Suppressor macrophage treated with lipopolysaccharide for 4 hours (primary cell): Measurements from ENCODE around the gene NTSR1.
A peak's percentile ranks its signal among the peaks of the same experiment; 100 is the strongest.

Source experiments
- DNase-seq: peaks from one replicate; pipeline ENCODE4 v3.0.0-alpha.2; 2020

NTSR1 gene

GRCh38 chr20:62726716-62727583 is 18.3 kb downstream of the NTSR1 start:
- no peak for DNase-seq

GRCh38 chr20:62727584-62728027 is 19.0 kb downstream of the NTSR1 start:
- no peak for DNase-seq

DNA sequence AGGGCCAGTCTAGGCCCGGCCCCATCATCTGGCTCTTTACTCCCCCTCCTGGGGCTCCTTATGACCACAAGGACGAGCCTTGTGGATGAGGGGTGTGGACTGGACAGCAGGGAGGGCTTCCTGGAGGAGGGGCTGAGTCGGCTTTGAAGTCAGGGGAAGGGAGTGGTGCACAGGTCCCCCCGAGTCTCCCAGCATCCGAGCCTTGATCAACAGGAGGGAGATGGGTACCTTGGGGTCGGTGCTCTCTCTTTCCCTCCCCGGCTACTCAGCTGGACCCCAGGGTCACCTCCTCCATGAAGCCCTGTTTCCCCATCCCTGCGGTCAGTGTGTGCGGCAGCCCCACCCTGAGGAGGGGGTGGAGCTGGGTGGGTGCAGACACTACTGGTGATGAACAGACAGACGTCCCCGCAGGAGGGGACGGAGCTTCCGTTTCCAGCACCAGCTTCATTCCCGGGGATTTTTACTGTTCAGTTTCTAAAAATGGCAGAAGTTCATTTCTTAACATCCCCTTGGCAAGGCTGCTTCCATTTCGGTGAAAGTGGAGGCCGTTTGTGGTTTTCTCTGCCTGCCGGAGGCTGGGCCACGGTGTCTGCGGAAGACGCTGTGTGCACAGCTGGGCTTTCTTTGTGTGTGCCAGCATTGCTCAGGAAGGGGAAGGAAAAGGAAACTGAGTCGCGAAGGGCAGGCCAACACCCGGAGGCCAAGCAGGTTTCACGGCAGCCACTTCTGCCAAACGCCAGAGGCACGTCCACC is 19.6 kb downstream of the NTSR1 start:
- peak; percentile 88 for DNase-seq

DNA sequence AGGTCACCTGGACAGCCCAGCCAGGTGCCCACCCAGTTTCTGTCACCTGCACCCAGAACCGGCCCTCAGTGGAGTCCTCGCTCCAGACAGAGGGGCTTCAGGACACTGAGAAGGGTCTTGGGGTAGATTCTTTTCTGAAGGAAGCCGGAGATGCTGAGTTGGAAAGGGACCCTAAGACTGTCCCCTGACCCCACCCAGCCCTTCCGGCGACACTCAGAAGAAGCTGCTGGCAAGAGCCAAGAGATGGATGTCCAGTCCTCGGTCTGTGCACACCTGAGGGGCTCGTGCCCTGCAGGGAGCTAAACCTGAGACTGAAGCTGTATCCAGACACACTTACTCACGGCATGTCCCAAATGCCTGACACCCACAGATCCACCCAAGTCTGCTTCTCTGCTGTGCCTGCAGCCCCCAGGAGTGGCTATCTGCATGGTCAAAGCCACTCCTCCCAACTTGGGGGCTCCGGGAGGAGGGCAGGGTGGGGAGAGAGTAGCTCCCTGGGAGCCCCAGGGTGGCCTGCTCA is 20.2 kb downstream of the NTSR1 start:
- no peak for DNase-seq

GRCh38 chr20:62730481-62730880 is 21.8 kb downstream of the NTSR1 start:
- no peak for DNase-seq

- peak; percentile 43 for DNase-seq
Observed at GRCh38 chr20:62732031-62732760, 23.6 kb downstream of the NTSR1 start.

DNA sequence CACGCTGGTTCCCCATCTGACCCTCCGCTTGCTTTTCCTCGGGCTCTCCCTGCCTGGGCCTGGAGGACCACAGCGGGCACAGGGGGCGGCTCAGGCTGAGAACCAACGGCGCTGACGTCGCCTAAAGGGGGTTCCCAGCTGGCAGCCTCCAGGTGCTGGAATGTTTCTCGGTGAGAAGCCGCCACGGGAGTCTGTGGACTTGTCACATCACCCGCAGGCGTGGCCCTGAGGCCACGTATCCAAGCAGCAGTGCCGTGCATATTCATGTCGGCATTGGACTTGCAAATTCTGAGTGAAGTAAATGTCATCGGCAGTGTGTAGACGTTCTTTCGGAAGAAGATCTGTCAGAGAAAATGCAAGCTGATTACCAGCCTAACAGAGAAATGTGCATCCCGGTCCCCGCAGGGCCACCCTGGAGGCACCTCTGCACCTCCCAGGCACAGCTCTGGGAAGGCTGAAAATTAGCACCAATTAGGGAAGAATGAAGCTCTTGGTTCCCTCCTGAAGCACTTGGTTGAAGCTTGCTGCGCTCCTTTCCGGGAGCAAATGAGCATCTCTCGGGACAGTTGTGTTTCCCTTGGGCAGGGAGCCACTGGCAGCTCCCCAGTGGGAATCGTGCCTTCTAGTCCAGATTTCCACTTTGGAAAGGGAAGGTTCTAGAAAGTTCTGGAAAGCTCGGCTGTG is 24.3 kb downstream of the NTSR1 start:
- no peak for DNase-seq

DNA sequence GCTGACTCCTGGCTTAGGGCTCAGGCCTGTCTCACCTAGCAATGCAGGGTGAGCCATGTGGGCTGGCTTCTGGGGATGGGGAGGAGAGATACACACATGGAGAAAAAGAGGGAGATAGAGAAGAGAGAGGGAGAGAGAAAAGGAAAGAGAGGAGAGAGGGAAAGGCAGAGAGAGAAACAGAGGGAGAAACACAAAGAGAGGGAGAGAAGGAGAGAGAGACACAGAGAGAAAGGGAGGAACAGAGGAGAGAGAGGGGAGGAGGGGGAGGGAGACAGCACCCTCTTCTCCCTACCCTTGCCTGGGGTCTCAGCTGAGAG is 24.8 kb downstream of the NTSR1 start:
- no peak for DNase-seq

DNA sequence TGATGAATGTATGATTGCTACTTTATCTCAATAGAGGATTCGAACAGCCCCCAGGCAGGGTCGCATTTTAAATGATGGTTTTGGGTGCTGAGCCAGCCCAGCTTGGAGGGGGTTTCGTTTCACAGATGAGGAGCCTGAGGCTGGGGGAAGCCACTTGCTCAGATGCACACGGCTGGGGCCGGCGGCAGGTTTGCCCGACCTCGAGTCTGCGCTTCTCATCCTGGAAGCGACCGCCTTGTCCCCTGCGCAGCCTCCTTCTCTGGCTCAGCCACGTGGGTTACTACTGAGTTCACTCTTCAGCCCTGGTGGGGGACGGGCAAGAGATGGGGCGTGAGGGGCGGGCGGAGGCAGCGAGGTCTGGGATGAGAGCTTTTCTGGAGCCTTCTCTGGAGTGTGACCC is 25.3 kb downstream of the NTSR1 start:
- no peak for DNase-seq

GRCh38 chr20:62734326-62734725 is 25.7 kb downstream of the NTSR1 start:
- no peak for DNase-seq

GRCh38 chr20:62734881-62735280 is 26.2 kb downstream of the NTSR1 start:
- DNase-seq, result no peak

- peak; percentile 34 for DNase-seq
Observed at GRCh38 chr20:62735331-62735821, 26.7 kb downstream of the NTSR1 start.

GRCh38 chr20:62736026-62736406 is 27.4 kb downstream of the NTSR1 start:
- DNase-seq, result no peak

GRCh38 chr20:62736407-62737071 is 27.9 kb downstream of the NTSR1 start:
- DNase-seq, result no peak

- no peak for DNase-seq
Observed at GRCh38 chr20:62737271-62737811, 28.7 kb downstream of the NTSR1 start.

DNA sequence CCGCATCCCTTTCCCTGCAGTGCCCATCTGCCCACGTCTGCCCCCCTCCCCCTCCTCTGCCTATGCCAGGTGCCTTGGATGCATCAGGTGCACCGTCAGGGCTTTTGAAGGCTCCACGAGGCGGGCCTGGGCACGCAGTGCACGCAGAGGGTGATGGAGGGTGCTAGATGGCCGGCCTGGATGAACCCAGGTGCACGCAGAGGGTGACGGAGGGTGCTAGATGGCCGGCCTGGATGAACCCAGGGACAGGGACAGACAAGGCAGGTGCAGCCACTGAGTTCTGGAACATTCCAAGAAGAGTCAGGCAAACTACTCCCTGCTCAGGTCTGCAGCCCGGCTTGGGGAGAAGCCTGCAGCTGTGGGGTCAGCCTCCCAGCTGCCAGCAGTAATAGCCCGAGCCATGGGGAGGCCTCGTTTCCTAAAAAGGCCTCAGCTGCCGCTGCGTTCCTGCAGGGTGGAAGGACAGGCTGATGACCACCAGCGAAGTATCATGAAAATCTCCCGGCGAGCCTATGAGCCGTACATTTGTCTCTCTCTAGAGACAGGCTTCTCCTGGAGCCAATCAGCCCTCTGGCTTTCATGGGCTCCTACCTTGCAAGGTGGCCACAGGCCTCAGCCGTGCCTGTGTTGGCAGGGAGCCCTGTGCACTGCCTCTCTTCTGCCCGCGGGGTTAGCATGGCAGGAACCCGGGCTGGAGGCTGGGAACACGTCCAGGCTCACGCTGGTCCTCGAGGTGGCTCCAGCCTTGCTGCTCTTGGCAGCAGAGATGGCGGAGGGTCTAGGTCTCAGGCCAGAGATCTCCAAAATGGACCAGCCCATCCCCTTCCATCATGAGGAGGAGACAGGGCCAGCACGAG is 29.6 kb downstream of the NTSR1 start:
- no peak for DNase-seq

DNA sequence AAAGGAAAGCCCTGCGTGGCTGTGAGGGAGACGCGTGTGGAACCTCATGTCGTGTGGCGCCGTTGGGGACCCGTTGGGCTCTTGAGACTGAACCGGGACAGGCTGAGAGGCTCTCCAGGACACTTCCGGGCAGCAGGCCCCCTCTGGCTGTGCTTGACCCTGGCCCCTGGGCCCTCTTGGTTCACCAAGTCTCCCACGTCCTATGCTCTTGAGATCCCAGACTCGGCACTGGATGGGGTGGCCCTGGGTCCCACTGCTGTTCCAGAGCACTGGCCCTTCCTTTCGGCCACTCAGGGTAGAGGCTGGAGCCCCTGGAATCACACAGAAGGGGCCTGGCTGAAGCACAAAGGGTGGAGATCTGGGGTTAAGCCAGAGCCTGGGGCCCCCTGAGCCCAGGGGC is 30.4 kb downstream of the NTSR1 start:
- DNase-seq, result no peak

- peak; percentile 49 for DNase-seq
Observed at GRCh38 chr20:62739581-62740285, 31.1 kb downstream of the NTSR1 start.

DNA sequence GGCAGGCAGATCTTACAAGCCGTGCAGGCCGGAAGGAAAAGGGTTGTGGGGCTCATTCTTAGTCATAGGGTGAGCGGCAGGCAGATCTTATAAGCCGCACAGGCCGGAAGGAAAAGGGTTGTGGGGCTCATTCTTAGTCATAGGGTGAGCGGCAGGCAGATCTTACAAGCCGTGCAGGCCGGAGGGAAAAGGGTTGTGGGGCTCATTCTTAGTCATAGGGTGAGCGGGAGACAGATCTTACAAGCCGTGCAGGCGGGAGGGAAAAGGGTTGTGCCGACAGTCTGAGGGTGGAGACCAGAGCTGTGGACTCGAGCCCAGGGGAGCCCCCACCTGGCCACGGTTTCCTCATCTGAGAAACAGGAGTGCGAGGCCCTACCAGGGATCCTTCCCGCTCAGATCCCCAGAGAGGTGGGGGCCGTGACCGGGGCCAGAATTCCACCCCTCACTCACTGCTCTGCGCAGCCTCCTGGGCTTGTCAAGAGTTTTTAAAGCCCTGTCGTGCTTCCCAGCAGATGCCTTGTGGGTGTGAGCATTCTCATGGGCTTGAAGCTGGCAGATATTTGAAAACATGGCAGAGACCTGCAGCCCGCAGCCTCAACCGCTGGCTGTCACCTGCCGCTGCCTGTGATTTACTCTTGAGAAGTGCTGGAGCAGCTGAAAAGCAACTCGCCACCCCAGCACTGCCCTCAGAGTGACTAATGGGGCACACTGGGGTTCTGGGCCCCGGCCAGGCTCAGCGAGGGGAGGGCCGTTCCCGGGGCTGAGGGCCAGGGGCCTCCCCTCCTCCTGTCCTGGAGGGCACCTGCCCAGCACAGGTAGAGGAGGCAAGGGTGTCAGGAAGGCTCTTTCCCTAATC is 31.9 kb downstream of the NTSR1 start:
- DNase-seq, result peak; percentile 93
